ENCODE results near the gene NCF4.

Gene NCF4

GRCh38 chr22:36860821-36861659, at the start of gene NCF4:
Gene NCF4, plus strand, starts transcription at chr22:36861006. Its CDS starts 166 bp downstream, at chr22:36861172.
- no peak for DNase-seq (ENCODE audit: low read depth)

GRCh38 chr22:36811094-36811800, 49.6 kb upstream of the NCF4 start:
- no peak for DNase-seq (ENCODE audit: low read depth)

GRCh38 chr22:36814801-36815200, 46.0 kb upstream of the NCF4 start:
- no peak for DNase-seq (ENCODE audit: low read depth)

- no peak for DNase-seq (ENCODE audit: low read depth)
These were observed 45.1 kb upstream of the NCF4 start for GRCh38 chr22:36815558-36816338.

GRCh38 chr22:36816339-36816635, 44.5 kb upstream of the NCF4 start:
- no peak for DNase-seq (ENCODE audit: low read depth)

GRCh38 chr22:36816636-36817524, 43.9 kb upstream of the NCF4 start, which contains the start of gene PVALB:
Gene PVALB, minus strand, starts transcription at chr22:36817035. Its CDS starts 30 bp downstream, at chr22:36817005.
- no peak for DNase-seq (ENCODE audit: low read depth)

- DNase-seq (ENCODE audit: low read depth), result no peak
These were observed 43.3 kb upstream of the NCF4 start for GRCh38 chr22:36817525-36817848.

- DNase-seq (ENCODE audit: low read depth), result no peak
These were observed 42.7 kb upstream of the NCF4 start for GRCh38 chr22:36818010-36818642.

GRCh38 chr22:36819112-36819511, 41.7 kb upstream of the NCF4 start:
- no peak for DNase-seq (ENCODE audit: low read depth)

- no peak for DNase-seq (ENCODE audit: low read depth)
These were observed 38.2 kb upstream of the NCF4 start for GRCh38 chr22:36822581-36822980.

- no peak for DNase-seq (ENCODE audit: low read depth)
These were observed 37.5 kb upstream of the NCF4 start for GRCh38 chr22:36823186-36823839.

- no peak for DNase-seq (ENCODE audit: low read depth)
These were observed 36.2 kb upstream of the NCF4 start for GRCh38 chr22:36824655-36825054.

GRCh38 chr22:36826262-36826661, 34.5 kb upstream of the NCF4 start:
- no peak for DNase-seq (ENCODE audit: low read depth)

GRCh38 chr22:36828815-36829214, 32.0 kb upstream of the NCF4 start:
- no peak for DNase-seq (ENCODE audit: low read depth)

- no peak for DNase-seq (ENCODE audit: low read depth)
These were observed 31.3 kb upstream of the NCF4 start for GRCh38 chr22:36829370-36830002.

GRCh38 chr22:36830601-36831000, 30.2 kb upstream of the NCF4 start:
- DNase-seq (ENCODE audit: low read depth), result no peak

- DNase-seq (ENCODE audit: low read depth), result no peak
These were observed 29.6 kb upstream of the NCF4 start for GRCh38 chr22:36831206-36831605.

- DNase-seq (ENCODE audit: low read depth), result no peak
These were observed 29.1 kb upstream of the NCF4 start for GRCh38 chr22:36831717-36832116.

- DNase-seq (ENCODE audit: low read depth), result no peak
These were observed 27.7 kb upstream of the NCF4 start for GRCh38 chr22:36833073-36833472.

GRCh38 chr22:36835903-36836302, 24.9 kb upstream of the NCF4 start:
- DNase-seq (ENCODE audit: low read depth), result no peak
